Endothelial cell of umbilical vein (primary cell): ENCODE measurements around the gene TRPM7. TPM values are rescaled to one million over a fixed set of nuclear protein-coding genes. Genes with fewer than 3 reads are reported as not detected.

Experiments used
- BruUV-seq: library from RNA; stranded (reverse); fragments of 400-500 nt; replicated peaks from 2 replicates; lab custom pipeline; 2021; lab: Mats Ljungman, UMichigan
- CTCF ChIA-PET: fragments of 300-600, 350-600 bp; sonication (Branson Sonifier 250); formaldehyde crosslinking; loops from one replicate; lab custom pipeline; 2021; ENCODE audit warnings: antibody characterized with exemption, inconsistent platforms; lab: Charles Lee
- POLR2A ChIA-PET: fragments of 300-600, 350-600 bp; sonication (Branson Sonifier 250); formaldehyde crosslinking; loops from one replicate; lab custom pipeline; 2021; ENCODE audit warnings: antibody characterized with exemption, inconsistent platforms; lab: Charles Lee
- DNase-seq: peaks from one replicate; pipeline ENCODE4 v3.0.0-alpha.2; 2011; ENCODE audit warnings: low read depth, low spot score
- FAIRE-seq: peaks from 2 replicates; lab custom pipeline; 2011; peaks lifted over from hg19 to GRCh38; lab: Jason Lieb, UNC
- H2AFZ ChIP-seq: 2 replicates; pipeline ENCODE4 v1.6.0; 2012; ENCODE audit warnings: low read depth, low read length, control low read depth, inconsistent platforms
- H3K27ac ChIP-seq: 2 replicates; pipeline ENCODE4 v1.5.1; 2011; ENCODE audit warnings: low read depth, mild to moderate bottlenecking, control low read depth, low read length, moderate library complexity; ENCODE audit not compliant: insufficient read depth
- H3K27me3 ChIP-seq, 2 experiments: 2 replicates each; pipeline versions ENCODE4 v1.6.0 to v1.6.1; 2011; ENCODE audit warnings: low read length in 2 of 2, mixed read lengths in 1 of 2; ENCODE audit not compliant: control insufficient read depth in 2 of 2, insufficient read depth in 2 of 2
- H3K36me3 ChIP-seq, 2 experiments: 2 replicates in 1 of 2; 3 replicates in 1 of 2; pipeline ENCODE4 v1.5.1; 2011; ENCODE audit warnings: low read length in 2 of 2, mild to moderate bottlenecking in 1 of 2, moderate library complexity in 1 of 2; ENCODE audit not compliant: control insufficient read depth in 2 of 2, insufficient read depth in 2 of 2; ENCODE audit errors: extremely low read depth in 1 of 2
- H3K4me1 ChIP-seq: 3 replicates; pipeline ENCODE4 v1.5.1; 2011; ENCODE audit warnings: mild to moderate bottlenecking, low read length; ENCODE audit not compliant: control insufficient read depth, insufficient read depth; ENCODE audit errors: extremely low read depth
- H3K4me2 ChIP-seq: 2 replicates; pipeline ENCODE4 v1.6.1; 2011; ENCODE audit warnings: low read length, control low read depth, mixed read lengths; ENCODE audit not compliant: insufficient read depth
- H3K4me3 ChIP-seq, 3 experiments: fragments of 200-600 bp in 1 of 3; sonication (generic), shearing (Covaris generic) in 1 of 3; replicated peaks in 1 of 3; 2 replicates each; pipeline ENCODE4 v1.5.1; 2011 to 2016; ENCODE audit warnings: control low read depth in 3 of 3, low read length in 3 of 3, mild to moderate bottlenecking in 2 of 3, inconsistent platforms in 1 of 3, low read depth in 1 of 3, moderate library complexity in 1 of 3; ENCODE audit not compliant: insufficient read depth in 1 of 3
- H3K79me2 ChIP-seq: 2 replicates; pipeline ENCODE4 v1.6.0; 2012; ENCODE audit warnings: low read length, inconsistent platforms; ENCODE audit not compliant: control insufficient read depth, insufficient read depth
- H3K9ac ChIP-seq: replicated peaks from 2 replicates; pipeline ENCODE3; 2011; ENCODE audit warnings: low read length, control low read depth; ENCODE audit not compliant: insufficient read depth; ENCODE audit errors: extremely low read depth
- H3K9me1 ChIP-seq: replicated peaks from 3 replicates; pipeline ENCODE4 v1.6.0; 2011; ENCODE audit warnings: mild to moderate bottlenecking, low read length; ENCODE audit not compliant: control insufficient read depth, insufficient read depth; ENCODE audit errors: extremely low read depth
- H3K9me3 ChIP-seq: replicated peaks from 2 replicates; pipeline ENCODE4 v1.5.1; 2012; ENCODE audit warnings: low read length, inconsistent platforms; ENCODE audit not compliant: control insufficient read depth, insufficient read depth
- H4K20me1 ChIP-seq: replicated peaks from 2 replicates; pipeline ENCODE3; 2011; ENCODE audit warnings: mild to moderate bottlenecking, low read length; ENCODE audit not compliant: control insufficient read depth, insufficient read depth; ENCODE audit errors: extremely low read depth
- CTCF ChIP-seq, 2 donors: IDR thresholded peaks; 1 replicate in 1 of 2; 2 replicates in 1 of 2; pipeline ENCODE4 v1.5.1; 2011; ENCODE audit warnings: low read length in 2 of 2, mild to moderate bottlenecking in 2 of 2, moderate library complexity in 2 of 2, control low read depth in 1 of 2, inconsistent platforms in 1 of 2, low read depth in 1 of 2; ENCODE audit not compliant: insufficient read depth in 1 of 2; ENCODE audit errors: extremely low read depth in 1 of 2
- EZH2 ChIP-seq: IDR thresholded peaks from 2 replicates; pipeline ENCODE4 v1.6.1; 2012; ENCODE audit warnings: borderline replicate concordance, low read depth, mild to moderate bottlenecking, moderate library complexity, low read length, inconsistent platforms; ENCODE audit not compliant: severe bottlenecking
- FOS ChIP-seq: IDR thresholded peaks from 2 replicates; pipeline ENCODE4 v1.6.1; 2011; ENCODE audit warnings: mild to moderate bottlenecking, low read length, moderate library complexity, borderline replicate concordance; ENCODE audit not compliant: insufficient read depth
- GATA2 ChIP-seq: IDR thresholded peaks from 2 replicates; pipeline ENCODE4 v1.7.0; 2011; ENCODE audit warnings: low read depth, mild to moderate bottlenecking, moderate library complexity, mixed read lengths, low read length; ENCODE audit not compliant: insufficient read length, insufficient read depth
- JUN ChIP-seq: IDR thresholded peaks from 2 replicates; pipeline ENCODE4 v1.6.1; 2011; ENCODE audit warnings: borderline replicate concordance, low read depth; ENCODE audit not compliant: insufficient read length, insufficient read depth
- MAX ChIP-seq: IDR thresholded peaks from 2 replicates; pipeline ENCODE4 v1.6.1; 2011; ENCODE audit not compliant: insufficient read depth, insufficient read length
- MYC ChIP-seq: IDR thresholded peaks from one replicate; pipeline ENCODE4 v1.6.1; 2011; ENCODE audit warnings: mild to moderate bottlenecking, low read depth, low read length
- POLR2A ChIP-seq: IDR thresholded peaks from 2 replicates; pipeline ENCODE4 v1.6.1; 2012; ENCODE audit warnings: low read depth, mild to moderate bottlenecking, control low read depth, low read length
- POLR2AphosphoS5 ChIP-seq: IDR thresholded peaks from 2 replicates; pipeline ENCODE4 v1.6.1; 2012; ENCODE audit warnings: low read depth, mild to moderate bottlenecking, control low read depth, low read length, moderate library complexity; ENCODE audit not compliant: insufficient read depth
- dilution Hi-C: fragments of 300-500 bp; cut with MboI; formaldehyde crosslinking; loops from one replicate; pipeline ENCODE4 v1.15.0; 2019; ENCODE audit warnings: low sequenced_read_pairs; ENCODE audit not compliant: extremely low pct_ligation_motif_present
- intact Hi-C: fragments of 100-400 bp; cut with micrococcal nuclease; formaldehyde crosslinking; loops from one replicate; pipeline ENCODE4 v1.10.0; 2022
- polyA plus RNA-seq, 4 experiments: library from polyadenylated mRNA; depleted of rRNA in 3 of 4; stranded (reverse) in 3 of 4; unstranded in 1 of 4; fragments of >200 nt; gene quantifications; 2 replicates each; pipeline versions ENCODE4 v1.2.1 to v1.2.3, GENCODE V29; 2011 to 2012; ENCODE audit warnings: missing spikeins in 1 of 4
- total RNA-seq: library from RNA; stranded (reverse); gene quantifications from 2 replicates; pipeline ENCODE4 v1.2.3, GENCODE V29; 2021

Gene TRPM7
- total and polyA plus RNA-seq, 2 donors (not counting 3 experiments of a cell fraction or from before 2014, with no cell fraction given): 6.4 to 34.8 TPM

GRCh38 chr15:50590288-50590687 lies 96.3 kb downstream of the TRPM7 start:
- dilution Hi-C loops: no loop called here
- no peak for FAIRE-seq
- H3K36me3 ChIP-seq: peaks cover 4 to 38% of the 10 kb centered on the region in 2 experiments

More at GRCh38 chr15:50590288-50590687, 96.3 kb downstream of the TRPM7 start:
- H3K27me3 ChIP-seq: no peaks in the 10 kb centered on the region
- H3K4me3 ChIP-seq: no peak overlapping the region
- ChIA-PET POLR2A (no interaction called here), CTCF (interaction anchor here (1.4 kb wide), 1 partner anchor 11 kb away, joined by 3 read pairs; no protein-coding TSS in a partner anchor)
- BruUV-seq: no TSS peak
- H3K4me1 ChIP-seq: no peaks in the 10 kb centered on the region
- no peak overlapping the region for H3K27ac ChIP-seq
- no peak for DNase-seq
- no peak overlapping the region for H3K4me2 ChIP-seq
- H3K9ac ChIP-seq: no peak overlapping the region
- no peaks in the 10 kb centered on the region for H3K9me1 ChIP-seq
- H3K79me2 ChIP-seq: no peaks in the 10 kb centered on the region
- intact Hi-C loops: no loop called here
- no peaks in the 10 kb centered on the region for H4K20me1 ChIP-seq
- H3K9me3 ChIP-seq: no peaks in the 10 kb centered on the region
- TF ChIP-seq EZH2 (no peak), FOS (no peak), CTCF (IDR thresholded peaks at IDR 0.05; ENCODE audit: extremely low read depth in 1 of 2, insufficient read depth in 1 of 2, low read depth in 1 of 2, low read length in 2 of 2) (no peak), MAX (no peak), MYC (no peak), GATA2 (no peak), POLR2AphosphoS5 (no peak), JUN (no peak), POLR2A (no peak)
- no peak overlapping the region for H2AFZ ChIP-seq
